8988T (cell line): ENCODE measurements around the gene ACOT11.
"Not testable (repeated sequence)": the region's sequence is repeated elsewhere in the genome, so short reads cannot be mapped to it uniquely, and the experiment has no call there.

Source experiments
- DNase-seq: peaks from one replicate; pipeline ENCODE4 v3.0.0; 2011

Gene ACOT11

GRCh38 chr1:54611621-54612020 lies 63.6 kb downstream of the ACOT11 start:
- no peak for DNase-seq

- DNase-seq: no peak
These were observed 66.0 kb downstream of the ACOT11 start for GRCh38 chr1:54614024-54614423.

- no peak for DNase-seq
These were observed 66.5 kb downstream of the ACOT11 start for GRCh38 chr1:54614563-54614962.

DNA sequence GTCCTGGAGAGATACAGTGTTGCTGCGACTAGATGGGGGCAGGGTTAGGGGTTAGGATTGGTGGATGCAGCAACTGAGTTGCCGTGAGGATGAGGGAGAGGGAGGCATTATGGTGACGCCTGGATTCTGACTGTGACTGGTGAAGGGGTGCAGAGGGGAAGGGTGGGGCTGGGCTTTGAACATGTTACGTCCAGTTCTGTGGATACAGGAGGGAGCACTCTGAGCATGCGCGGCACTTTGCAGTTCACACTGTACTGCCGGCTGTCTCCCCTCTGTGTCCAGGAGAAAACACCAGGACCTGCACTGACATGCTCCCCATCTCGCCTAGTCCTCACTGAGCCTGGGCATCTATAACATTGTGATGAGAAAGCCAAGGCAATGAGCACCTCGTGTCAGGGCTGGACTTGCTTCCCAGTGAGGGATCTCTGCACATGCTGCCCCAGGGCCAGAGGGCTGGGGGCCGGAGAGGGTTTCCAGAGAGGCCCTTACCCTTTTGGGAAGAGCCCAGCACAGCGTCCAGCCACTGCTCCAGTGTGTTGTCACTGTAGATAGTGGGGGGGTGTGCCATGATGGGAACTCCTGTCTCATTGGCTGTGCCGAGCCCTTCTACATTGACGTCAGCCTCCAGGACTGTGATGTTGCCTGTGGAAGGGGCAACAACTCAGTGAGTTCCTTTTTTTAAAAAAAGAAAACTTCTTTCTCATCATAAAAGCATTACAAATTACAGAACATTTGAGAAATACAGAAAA lies 67.7 kb downstream of the ACOT11 start:
- no peak for DNase-seq

GRCh38 chr1:54619749-54620148 lies 71.7 kb downstream of the ACOT11 start:
- no peak for DNase-seq

DNA sequence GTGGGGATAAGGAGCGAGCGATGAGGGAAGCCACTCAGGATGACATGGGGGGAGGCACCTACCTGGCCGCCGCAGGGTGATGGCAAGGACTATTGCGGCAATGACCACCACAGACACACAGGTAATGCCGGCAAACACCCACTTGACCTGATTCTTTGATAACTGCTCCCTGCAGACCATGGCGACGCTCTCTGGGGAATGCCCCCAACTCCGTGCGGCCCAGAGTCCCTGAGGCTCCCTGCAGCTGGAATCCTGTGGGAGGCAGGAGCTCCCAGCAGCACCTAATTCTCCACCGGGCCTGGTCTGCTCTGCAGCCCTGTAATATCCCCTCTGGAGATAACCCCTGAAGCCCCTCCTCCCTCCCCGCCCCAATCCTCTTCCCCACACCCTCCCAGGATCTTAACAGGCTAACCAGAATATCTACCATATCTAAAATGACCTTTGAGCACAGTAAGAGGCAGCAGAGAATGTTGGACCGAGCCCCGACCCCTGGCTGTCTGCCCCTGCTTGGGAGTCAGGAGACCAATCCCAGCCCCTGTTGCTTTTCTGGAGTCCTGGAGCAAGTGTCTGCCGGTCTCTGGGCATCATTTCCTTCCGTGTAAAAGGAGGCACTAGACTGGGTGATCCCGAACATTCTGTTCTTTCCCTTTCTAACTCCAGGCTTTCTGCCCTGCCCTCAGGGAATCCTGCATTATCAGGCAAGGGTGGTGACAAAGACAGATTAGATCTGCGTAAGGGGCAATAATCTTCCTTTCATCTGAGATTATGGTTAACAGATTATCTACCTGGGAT lies 75.4 kb downstream of the ACOT11 start, which contains the start of gene FAM151A:
Gene FAM151A (minus strand): TSS at position 310 of the 792 bp plus-strand sequence. CDS start 130 bp downstream, at position 180.
- no peak for DNase-seq

DNA sequence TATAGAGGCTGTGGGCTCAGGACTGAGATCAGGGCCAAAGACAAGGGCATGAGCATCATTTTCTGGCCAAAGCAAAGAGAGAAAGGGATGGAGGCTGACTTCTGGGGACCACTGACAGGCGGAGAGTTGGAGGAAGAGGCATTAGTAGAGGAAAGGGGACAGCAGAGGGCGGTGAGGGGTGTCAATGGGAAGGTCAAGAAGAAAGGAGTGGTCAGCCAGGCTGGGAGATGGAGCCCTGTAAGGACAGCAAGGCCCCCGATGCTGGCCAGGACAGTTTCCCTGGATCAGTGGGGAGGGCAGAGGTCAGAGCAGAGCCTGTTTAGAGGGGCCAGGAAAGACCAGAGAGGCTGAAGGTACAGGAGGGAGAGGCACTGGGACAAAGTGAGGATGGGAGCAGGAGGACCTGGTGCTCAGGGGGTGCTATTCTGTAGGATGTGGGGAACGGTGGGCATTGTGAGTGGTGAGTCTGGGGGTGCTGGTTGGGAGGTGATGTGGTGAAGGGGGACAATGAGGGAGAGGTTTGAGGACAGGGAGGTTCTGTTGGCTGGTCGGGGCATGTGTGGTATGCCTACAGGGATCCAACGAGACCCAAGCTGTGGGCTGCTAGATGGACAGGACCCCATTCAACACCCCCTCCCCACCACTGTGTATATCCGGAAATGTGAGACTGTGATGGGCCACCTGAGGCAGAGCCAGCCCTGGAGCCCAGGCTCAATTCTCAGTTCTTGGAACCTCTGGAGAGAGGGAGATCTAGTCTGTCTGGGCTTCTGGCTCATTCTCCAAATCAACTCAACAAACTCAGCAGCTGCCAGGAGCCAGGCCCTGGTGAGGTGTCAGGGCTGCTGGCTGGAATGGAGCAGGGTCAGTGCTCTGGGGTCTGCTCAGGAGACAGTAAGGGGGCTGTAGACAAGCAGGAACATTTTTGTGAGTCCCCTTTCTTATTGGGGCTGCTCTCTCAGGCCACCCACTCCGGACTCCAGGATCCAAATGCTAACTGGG lies 76.7 kb downstream of the ACOT11 start:
- no peak for DNase-seq

- no peak for DNase-seq
These were observed 79.2 kb downstream of the ACOT11 start for GRCh38 chr1:54627196-54627595.

DNA sequence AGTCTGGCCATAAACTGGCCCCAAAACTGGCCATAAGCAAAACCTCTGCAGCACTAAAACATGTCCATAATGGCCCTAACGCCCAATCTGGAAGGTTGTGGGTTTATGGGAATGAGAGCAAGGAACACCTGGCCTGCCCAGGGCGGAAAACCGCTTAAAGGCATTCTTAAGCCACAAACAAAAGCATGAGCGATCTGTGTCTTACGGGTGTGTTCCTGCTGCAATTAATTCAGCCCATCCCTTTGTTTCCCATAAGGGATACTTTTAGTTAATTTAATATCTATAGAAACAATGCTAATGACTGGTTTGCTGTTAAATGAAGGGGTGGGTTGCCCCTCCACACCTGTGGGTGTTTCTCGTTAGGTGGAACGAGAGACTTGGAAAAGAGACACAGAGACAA lies 87.8 kb downstream of the ACOT11 start:
- DNase-seq: not testable (repeated sequence)

GRCh38 chr1:54636461-54637446 lies 88.7 kb downstream of the ACOT11 start:
- not testable (repeated sequence) for DNase-seq

GRCh38 chr1:54640361-54640760 lies 92.3 kb downstream of the ACOT11 start:
- DNase-seq: no peak

DNA sequence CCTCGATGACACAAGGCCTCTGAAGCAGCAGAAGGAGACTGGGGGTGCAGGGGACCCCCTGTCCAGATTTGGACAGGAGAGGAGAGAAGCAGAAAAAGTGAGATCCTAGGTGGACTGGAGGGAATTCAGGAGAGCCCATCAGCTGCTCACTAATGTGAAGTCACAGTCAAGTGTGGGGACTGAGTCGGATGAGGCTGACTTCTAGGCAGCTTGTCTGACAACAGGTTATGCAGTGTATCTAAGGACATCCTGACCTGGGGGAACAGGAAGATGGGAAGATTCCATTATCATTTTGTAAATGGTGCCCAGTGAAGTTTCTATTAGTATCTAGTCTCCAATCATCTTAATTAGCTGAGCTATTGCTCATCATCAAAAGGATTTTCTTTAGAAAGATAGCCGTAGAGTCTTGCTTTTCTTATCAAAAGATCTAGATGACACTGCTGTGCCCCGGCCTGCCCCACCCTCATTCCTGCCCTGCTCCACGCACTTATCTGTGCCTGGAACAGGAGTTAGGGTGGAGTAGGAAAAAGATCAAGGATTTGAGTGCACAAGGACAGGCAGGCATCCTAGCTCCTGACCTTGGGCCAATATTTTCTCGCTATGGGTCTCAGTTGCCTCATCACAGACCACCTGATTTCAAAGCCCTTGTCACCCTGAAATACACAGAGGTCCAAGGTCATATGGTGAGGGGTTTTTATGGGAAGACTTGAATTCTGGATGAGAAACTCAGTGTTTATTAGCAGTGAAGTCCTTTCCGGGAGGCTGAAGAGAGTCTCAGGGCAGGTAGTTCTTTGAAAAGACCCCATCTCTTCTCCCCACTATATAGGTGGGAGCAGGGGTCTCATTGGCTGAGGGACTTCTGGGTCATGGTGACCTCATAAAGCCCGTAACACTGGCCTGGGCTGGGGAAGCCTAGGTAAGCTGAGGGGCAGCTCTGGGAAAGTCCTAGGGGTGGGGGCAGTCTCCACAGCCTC lies 93.1 kb downstream of the ACOT11 start, which contains the start of gene MROH7:
Gene MROH7 (plus strand): TSS at position 924 of the 974 bp plus-strand sequence. CDS start 11,141 bp downstream, outside the sequence.
- no peak for DNase-seq

GRCh38 chr1:54643736-54644135 lies 95.7 kb downstream of the ACOT11 start:
- no peak for DNase-seq

DNA sequence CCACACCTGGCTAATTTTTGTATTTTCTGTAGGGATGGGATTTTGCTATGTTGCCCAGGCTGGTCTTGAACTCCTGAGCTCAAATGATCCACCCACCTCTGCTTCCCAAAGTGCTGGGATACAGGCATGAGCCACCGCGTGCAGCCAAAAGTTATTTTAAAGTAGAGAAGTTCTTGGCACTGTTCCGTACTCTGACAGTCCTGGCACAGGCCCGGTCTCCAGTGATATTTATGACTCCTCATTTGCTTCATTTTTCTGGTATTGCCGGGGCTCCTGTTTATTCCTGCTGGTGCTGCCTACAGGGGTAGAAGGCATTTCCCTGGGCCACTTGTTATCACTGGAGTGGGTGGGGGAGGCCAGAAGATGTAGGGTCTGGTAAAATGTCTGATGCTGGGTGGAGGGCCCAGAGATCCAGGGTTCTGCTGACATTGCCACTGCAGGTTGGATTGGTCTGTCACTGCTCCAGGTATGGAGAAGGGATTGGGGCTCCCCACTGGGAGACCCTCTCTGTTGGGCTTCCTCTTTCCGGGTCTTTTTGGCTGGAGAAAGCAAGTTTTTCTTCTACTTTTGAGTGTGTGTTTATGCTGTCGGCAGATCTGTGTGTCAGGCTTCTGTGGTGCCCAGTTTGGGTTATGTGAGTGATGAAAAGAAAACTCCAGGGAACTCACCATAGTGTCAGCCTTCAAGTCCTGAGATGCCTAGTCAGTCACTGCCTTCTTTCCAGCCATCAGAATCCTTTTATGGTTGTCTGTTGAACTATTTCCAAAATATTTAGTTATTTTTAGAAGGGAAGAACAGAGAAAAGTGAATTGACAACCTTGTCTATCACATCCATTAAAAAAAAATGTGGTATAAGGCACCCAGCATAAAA lies 98.0 kb downstream of the ACOT11 start:
- no peak for DNase-seq

- DNase-seq: no peak
These were observed 101.3 kb downstream of the ACOT11 start for GRCh38 chr1:54649130-54649898.

GRCh38 chr1:54649921-54650320 lies 101.9 kb downstream of the ACOT11 start:
- no peak for DNase-seq

GRCh38 chr1:54650417-54650816 lies 102.4 kb downstream of the ACOT11 start:
- DNase-seq: no peak

DNA sequence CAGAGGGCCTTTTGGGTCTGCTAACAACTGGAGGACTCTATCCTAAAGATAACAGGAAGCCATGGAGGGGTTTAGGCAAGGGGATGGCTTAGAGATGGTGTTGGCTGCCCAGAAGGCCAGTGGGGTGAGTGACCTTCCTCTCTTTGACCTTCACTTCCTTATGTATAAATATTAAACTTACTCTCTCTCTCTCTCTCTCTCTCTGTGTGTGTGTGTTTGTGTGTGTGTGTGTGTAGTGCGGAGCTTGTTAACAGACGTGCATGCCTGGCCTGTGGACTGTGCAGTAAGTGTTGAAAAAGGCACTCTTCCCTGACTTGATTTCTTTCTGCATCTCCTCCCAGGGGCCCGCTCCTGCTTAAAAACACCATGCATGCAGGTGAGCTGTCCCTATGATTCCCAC lies 103.6 kb downstream of the ACOT11 start:
- no peak for DNase-seq
